Measurements from ENCODE around the gene MYL7. TPM values are rescaled to one million over a fixed set of nuclear protein-coding genes. Genes with fewer than 3 reads are reported as not detected.

Gene MYL7
- total RNA-seq, 1 donor from 2014 or later = not detected

DNA sequence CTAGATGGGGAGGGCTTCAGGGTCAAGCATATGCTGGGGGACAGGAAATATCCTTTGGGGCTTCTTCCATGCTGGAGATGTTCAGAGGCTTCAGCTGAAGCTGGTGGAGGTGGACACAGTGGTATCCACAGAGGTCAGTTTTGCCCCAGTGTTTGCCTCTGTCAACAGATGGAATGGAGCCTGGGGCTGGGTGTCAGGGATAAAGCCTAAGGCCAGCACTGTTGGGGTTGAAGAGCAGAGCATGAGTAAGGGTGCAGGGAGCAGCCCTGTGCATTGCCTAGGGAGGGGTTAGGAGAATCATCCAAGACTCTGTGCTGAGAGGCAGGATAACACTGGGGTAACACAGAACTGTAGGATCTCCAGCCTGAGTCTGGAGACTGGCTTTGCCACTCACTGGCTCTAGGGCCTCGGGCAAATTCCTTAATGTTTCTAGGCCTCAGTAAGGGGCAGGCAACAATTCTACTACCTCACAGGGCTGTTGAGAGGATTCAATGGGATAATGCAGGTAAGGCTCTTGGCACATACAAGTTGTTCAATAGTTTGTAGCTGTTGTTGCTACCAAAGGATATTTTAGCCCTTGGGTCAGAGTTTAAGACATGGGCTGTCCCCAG lies 21.8 kb upstream of the MYL7 start:
- H3K36me3 ChIP-seq (ENCODE audit: control insufficient read depth, insufficient read depth, low read length) = no peaks in the 10 kb centered on the region
- TF ChIP-seq, protein P1, sequence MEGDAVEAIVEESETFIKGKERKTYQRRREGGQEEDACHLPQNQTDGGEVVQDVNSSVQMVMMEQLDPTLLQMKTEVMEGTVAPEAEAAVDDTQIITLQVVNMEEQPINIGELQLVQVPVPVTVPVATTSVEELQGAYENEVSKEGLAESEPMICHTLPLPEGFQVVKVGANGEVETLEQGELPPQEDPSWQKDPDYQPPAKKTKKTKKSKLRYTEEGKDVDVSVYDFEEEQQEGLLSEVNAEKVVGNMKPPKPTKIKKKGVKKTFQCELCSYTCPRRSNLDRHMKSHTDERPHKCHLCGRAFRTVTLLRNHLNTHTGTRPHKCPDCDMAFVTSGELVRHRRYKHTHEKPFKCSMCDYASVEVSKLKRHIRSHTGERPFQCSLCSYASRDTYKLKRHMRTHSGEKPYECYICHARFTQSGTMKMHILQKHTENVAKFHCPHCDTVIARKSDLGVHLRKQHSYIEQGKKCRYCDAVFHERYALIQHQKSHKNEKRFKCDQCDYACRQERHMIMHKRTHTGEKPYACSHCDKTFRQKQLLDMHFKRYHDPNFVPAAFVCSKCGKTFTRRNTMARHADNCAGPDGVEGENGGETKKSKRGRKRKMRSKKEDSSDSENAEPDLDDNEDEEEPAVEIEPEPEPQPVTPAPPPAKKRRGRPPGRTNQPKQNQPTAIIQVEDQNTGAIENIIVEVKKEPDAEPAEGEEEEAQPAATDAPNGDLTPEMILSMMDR (IDR thresholded peaks at IDR 0.05; ENCODE audit: insufficient read depth, low read length, severe bottlenecking) = no peak
- no peak for DNase-seq (ENCODE audit: low read depth)
- H3K27me3 ChIP-seq (ENCODE audit: control insufficient read depth, insufficient read depth, low read length) = no peaks in the 10 kb centered on the region
- no peak overlapping the region for H3K4me3 ChIP-seq (ENCODE audit: low read depth, low read length)
- FAIRE-seq = no peak

DNA sequence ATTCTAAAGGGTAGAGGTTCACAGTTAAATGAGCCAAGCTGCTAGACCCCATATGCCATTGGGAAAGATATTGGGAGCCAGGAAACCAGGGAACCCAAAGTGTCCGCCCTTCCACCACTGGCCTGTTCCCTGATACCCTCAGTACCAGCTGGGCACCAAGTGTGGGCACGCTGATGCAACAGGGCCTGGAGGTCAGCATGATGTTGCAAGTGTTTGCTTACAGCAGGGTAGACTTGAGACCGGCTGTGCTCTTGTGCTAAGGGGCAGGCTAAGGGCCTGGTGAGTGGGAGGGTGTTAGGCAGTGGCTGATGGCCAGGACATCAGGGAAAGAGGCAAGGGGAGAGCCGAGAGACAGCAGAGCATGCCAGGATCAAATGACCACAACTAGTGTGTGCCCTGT lies 21.0 kb upstream of the MYL7 start:
- Histone ChIP-seq H3K36me3 (ENCODE audit: control insufficient read depth, insufficient read depth, low read length) (no peaks in the 10 kb centered on the region), H3K27me3 (ENCODE audit: control insufficient read depth, insufficient read depth, low read length) (no peaks in the 10 kb centered on the region), H3K4me3 (ENCODE audit: low read depth, low read length) (no peak overlapping the region)
- DNase-seq (ENCODE audit: low read depth) (no peak), FAIRE-seq (no peak)
- TF ChIP-seq, protein P1 (IDR thresholded peaks at IDR 0.05; ENCODE audit: insufficient read depth, low read length, severe bottlenecking) = no peak

GRCh38 chr7:44161371-44161770 lies 20.2 kb upstream of the MYL7 start:
- TF ChIP-seq, protein P1 (IDR thresholded peaks at IDR 0.05; ENCODE audit: insufficient read depth, low read length, severe bottlenecking) = no peak
- Histone ChIP-seq H3K4me3 (ENCODE audit: low read depth, low read length) (no peak overlapping the region), H3K36me3 (ENCODE audit: control insufficient read depth, insufficient read depth, low read length) (no peaks in the 10 kb centered on the region), H3K27me3 (ENCODE audit: control insufficient read depth, insufficient read depth, low read length) (no peaks in the 10 kb centered on the region)
- DNase-seq (ENCODE audit: low read depth) = no peak
- FAIRE-seq = no peak

- no peak for FAIRE-seq
- TF ChIP-seq, protein P1 (IDR thresholded peaks at IDR 0.05; ENCODE audit: insufficient read depth, low read length, severe bottlenecking) = no peak
- Histone ChIP-seq H3K27me3 (ENCODE audit: control insufficient read depth, insufficient read depth, low read length) (no peaks in the 10 kb centered on the region), H3K4me3 (ENCODE audit: low read depth, low read length) (no peak overlapping the region), H3K36me3 (ENCODE audit: control insufficient read depth, insufficient read depth, low read length) (no peaks in the 10 kb centered on the region)
- DNase-seq (ENCODE audit: low read depth) = no peak
Measured at GRCh38 chr7:44159824-44160630, 18.9 kb upstream of the MYL7 start.

- Histone ChIP-seq H3K36me3 (ENCODE audit: control insufficient read depth, insufficient read depth, low read length) (no peaks in the 10 kb centered on the region), H3K27me3 (ENCODE audit: control insufficient read depth, insufficient read depth, low read length) (peaks cover 2% of the 10 kb centered on the region), H3K4me3 (ENCODE audit: low read depth, low read length) (no peak overlapping the region)
- TF ChIP-seq, protein P1 (IDR thresholded peaks at IDR 0.05; ENCODE audit: insufficient read depth, low read length, severe bottlenecking) = no peak
- FAIRE-seq (no peak), DNase-seq (ENCODE audit: low read depth) (no peak)
Measured at GRCh38 chr7:44158873-44159631, 17.9 kb upstream of the MYL7 start.
